ENCODE data around the gene PRKCA.
"Not testable (repeated sequence)": the region's sequence is repeated elsewhere in the genome, so short reads cannot be mapped to it uniquely, and the experiment has no call there.

Gene PRKCA

GRCh38 chr17:66469890-66470289 is 167.5 kb downstream of the PRKCA start:
- DNase-seq: no peak

- no peak for DNase-seq
Observed at GRCh38 chr17:66472123-66472522, 169.7 kb downstream of the PRKCA start.

GRCh38 chr17:66474258-66474657 is 171.8 kb downstream of the PRKCA start:
- no peak for DNase-seq

GRCh38 chr17:66474806-66475497 is 172.5 kb downstream of the PRKCA start:
- no peak for DNase-seq

- DNase-seq: no peak
Observed at GRCh38 chr17:66476014-66476413, 173.6 kb downstream of the PRKCA start.

GRCh38 chr17:66477615-66478283 is 175.3 kb downstream of the PRKCA start:
- no peak for DNase-seq

- DNase-seq: not testable (repeated sequence)
Observed at GRCh38 chr17:66479230-66479889, 176.9 kb downstream of the PRKCA start.

- no peak for DNase-seq
Observed at GRCh38 chr17:66480243-66480642, 177.8 kb downstream of the PRKCA start.

GRCh38 chr17:66480802-66481201 is 178.4 kb downstream of the PRKCA start:
- DNase-seq: no peak

- no peak for DNase-seq
Observed at GRCh38 chr17:66481271-66481670, 178.9 kb downstream of the PRKCA start.

- no peak for DNase-seq
Observed at GRCh38 chr17:66483906-66484305, 181.5 kb downstream of the PRKCA start.

- DNase-seq: no peak
Observed at GRCh38 chr17:66485309-66485947, 183.0 kb downstream of the PRKCA start.

GRCh38 chr17:66487121-66487520 is 184.7 kb downstream of the PRKCA start:
- no peak for DNase-seq

GRCh38 chr17:66487981-66488468 is 185.6 kb downstream of the PRKCA start:
- no peak for DNase-seq

- no peak for DNase-seq
Observed at GRCh38 chr17:66488864-66489263, 186.5 kb downstream of the PRKCA start.

- not testable (repeated sequence) for DNase-seq
Observed at GRCh38 chr17:66489576-66489975, 187.2 kb downstream of the PRKCA start.

GRCh38 chr17:66491213-66491612 is 188.8 kb downstream of the PRKCA start:
- DNase-seq: no peak

- DNase-seq: no peak
Observed at GRCh38 chr17:66491665-66492064, 189.3 kb downstream of the PRKCA start.

- no peak for DNase-seq
Observed at GRCh38 chr17:66492080-66492479, 189.7 kb downstream of the PRKCA start.

GRCh38 chr17:66492561-66493005 is 190.2 kb downstream of the PRKCA start:
- no peak for DNase-seq

GRCh38 chr17:66493283-66494019 is 191.0 kb downstream of the PRKCA start:
- DNase-seq: no peak

GRCh38 chr17:66494023-66494803 is 191.8 kb downstream of the PRKCA start:
- DNase-seq: no peak

All from activated naive CD4-positive, alpha-beta T cell treated with anti-CD3 and anti-CD28 coated beads, Interleukin-2, amount 50 U/mL, for 16 hours (primary cell).